Esophagus mucosa (tissue), 1 donor: Measurements from ENCODE around the gene CBFA2T2. TPM values are rescaled to one million over a fixed set of nuclear protein-coding genes. Genes with fewer than 3 reads are reported as not detected.
"Not testable (repeated sequence)": the region's sequence is repeated elsewhere in the genome, so short reads cannot be mapped to it uniquely, and the experiment has no call there.

Source experiments
- ATAC-seq: fragments of 200-7000 bp; cut with Tn5 transposase; one replicate; pipeline ENCODE4 v1.9.1; 2020
- total RNA-seq: library from RNA; stranded (reverse); gene quantifications from one replicate; pipeline ENCODE4 v1.2.4, GENCODE V29; 2023
- donor health status: DM: yes; HTN: yes; CAD: no.

Gene CBFA2T2
- total RNA-seq: 9.0 TPM

- ATAC-seq: peak; percentile 39
Observed at GRCh38 chr20:33490023-33490933, at the start of gene CBFA2T2. Gene CBFA2T2 (plus strand): TSS chr20:33490096. CDS start chr20:33490268, 172 bp downstream.

- ATAC-seq: not testable (repeated sequence)
Observed at GRCh38 chr20:33440562-33440961, 49.3 kb upstream of the CBFA2T2 start.

- ATAC-seq: no peak
Observed at GRCh38 chr20:33441142-33441955, 48.5 kb upstream of the CBFA2T2 start.

GRCh38 chr20:33442136-33443005, 47.5 kb upstream of the CBFA2T2 start:
- ATAC-seq: peak; percentile 4

- ATAC-seq: peak; percentile 7
Observed at GRCh38 chr20:33443006-33443511, 46.8 kb upstream of the CBFA2T2 start.

- peak; percentile 92 for ATAC-seq
Observed at GRCh38 chr20:33443512-33444239, 46.2 kb upstream of the CBFA2T2 start, which contains the start of gene SNTA1. Gene SNTA1 (minus strand): TSS chr20:33443763. CDS start chr20:33443620, 143 bp downstream.

GRCh38 chr20:33444797-33445560, 44.9 kb upstream of the CBFA2T2 start:
- ATAC-seq: peak; percentile 36

GRCh38 chr20:33445881-33446625, 43.8 kb upstream of the CBFA2T2 start:
- ATAC-seq: no peak

- peak; percentile 89 for ATAC-seq
Observed at GRCh38 chr20:33450867-33451266, 39.0 kb upstream of the CBFA2T2 start.

GRCh38 chr20:33456916-33457642, 32.8 kb upstream of the CBFA2T2 start:
- peak; percentile 88 for ATAC-seq

- no peak for ATAC-seq
Observed at GRCh38 chr20:33459599-33459998, 30.3 kb upstream of the CBFA2T2 start.

- ATAC-seq: peak; percentile 20
Observed at GRCh38 chr20:33460711-33461110, 29.2 kb upstream of the CBFA2T2 start.

- ATAC-seq: no peak
Observed at GRCh38 chr20:33463332-33464101, 26.4 kb upstream of the CBFA2T2 start.

GRCh38 chr20:33464759-33465158, 25.1 kb upstream of the CBFA2T2 start:
- not testable (repeated sequence) for ATAC-seq

- peak; percentile 39 for ATAC-seq
Observed at GRCh38 chr20:33465481-33466302, 24.2 kb upstream of the CBFA2T2 start.

- ATAC-seq: no peak
Observed at GRCh38 chr20:33466303-33466646, 23.6 kb upstream of the CBFA2T2 start.

- no peak for ATAC-seq
Observed at GRCh38 chr20:33470457-33470856, 19.4 kb upstream of the CBFA2T2 start.
